ENCODE results near the gene H1-8.

The H1-8 gene

DNA sequence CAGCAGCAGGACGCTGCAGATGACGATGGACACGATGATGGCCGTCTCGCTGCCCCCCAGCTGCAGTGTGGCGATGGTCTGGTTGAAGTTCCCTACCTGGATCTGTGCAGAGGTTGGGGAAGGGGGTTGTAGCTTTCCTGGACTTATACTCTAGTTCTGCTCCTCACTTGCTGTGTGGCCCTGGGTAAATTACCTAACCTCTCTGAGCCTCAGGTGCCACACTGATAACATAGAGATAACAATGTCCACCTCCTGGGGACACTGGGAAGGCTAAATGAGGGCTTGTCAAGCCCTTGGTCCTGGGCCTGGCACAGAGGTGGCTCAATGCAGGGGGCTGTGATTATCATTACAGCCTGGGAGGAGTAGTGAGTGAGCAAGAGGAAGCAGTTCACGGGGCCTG, 26.9 kb downstream of the H1-8 start:
- no peak overlapping the region for H3K4me2 ChIP-seq (ENCODE audit: low read length)
- H3K9me3 ChIP-seq (replicated peaks; ENCODE audit: low read length) = no peaks in the 10 kb centered on the region
- H3K27me3 ChIP-seq (ENCODE audit: control insufficient read depth, insufficient read depth, low read length) = no peaks in the 10 kb centered on the region
- H3K9ac ChIP-seq (ENCODE audit: low read depth, low read length) = no peak overlapping the region
- H3K4me3 ChIP-seq (ENCODE audit: low read length) = no peak overlapping the region
- peaks cover 76% of the 10 kb centered on the region for H3K36me3 ChIP-seq (ENCODE audit: insufficient read depth, low read length)
- peaks cover 1% of the 10 kb centered on the region for H3K4me1 ChIP-seq (ENCODE audit: control insufficient read depth, insufficient read depth, low read length)

GRCh38 chr3:129571605-129572547, 28.9 kb downstream of the H1-8 start:
- Histone ChIP-seq H3K27me3 (ENCODE audit: control insufficient read depth, insufficient read depth, low read length) (no peaks in the 10 kb centered on the region), H3K9ac (ENCODE audit: low read depth, low read length) (no peak overlapping the region), H3K4me2 (ENCODE audit: low read length) (no peak overlapping the region), H3K4me3 (ENCODE audit: low read length) (no peak overlapping the region), H3K36me3 (ENCODE audit: insufficient read depth, low read length) (peaks cover 62% of the 10 kb centered on the region), H3K4me1 (ENCODE audit: control insufficient read depth, insufficient read depth, low read length) (no peaks in the 10 kb centered on the region), H3K9me3 (replicated peaks; ENCODE audit: low read length) (no peaks in the 10 kb centered on the region)

DNA sequence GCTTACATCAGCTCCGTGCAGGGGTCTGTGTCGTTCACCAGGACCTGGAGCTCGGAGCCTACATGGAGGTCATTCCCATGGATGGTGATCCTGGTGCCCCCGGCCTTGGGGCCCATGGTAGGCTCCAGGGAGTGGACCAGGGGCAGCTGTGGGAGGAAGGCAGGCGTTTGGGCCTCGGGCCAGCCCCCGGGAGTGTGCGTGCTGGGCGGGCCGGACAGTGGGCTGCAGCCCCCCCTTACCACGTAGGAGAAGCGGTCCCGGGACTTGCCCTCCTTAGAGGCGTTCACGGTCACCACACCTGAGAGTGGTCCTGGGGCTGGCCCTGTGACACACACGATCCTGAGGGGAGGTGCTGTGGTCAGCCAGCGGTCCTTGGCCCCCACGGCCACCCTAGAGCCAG, 29.6 kb downstream of the H1-8 start:
- H3K36me3 ChIP-seq (ENCODE audit: insufficient read depth, low read length) = peaks cover 57% of the 10 kb centered on the region
- H3K9ac ChIP-seq (ENCODE audit: low read depth, low read length) = no peak overlapping the region
- H3K27me3 ChIP-seq (ENCODE audit: control insufficient read depth, insufficient read depth, low read length) = no peaks in the 10 kb centered on the region
- no peak overlapping the region for H3K4me2 ChIP-seq (ENCODE audit: low read length)
- no peaks in the 10 kb centered on the region for H3K4me1 ChIP-seq (ENCODE audit: control insufficient read depth, insufficient read depth, low read length)
- no peaks in the 10 kb centered on the region for H3K9me3 ChIP-seq (replicated peaks; ENCODE audit: low read length)
- no peak overlapping the region for H3K4me3 ChIP-seq (ENCODE audit: low read length)

- no peaks in the 10 kb centered on the region for H3K9me3 ChIP-seq (replicated peaks; ENCODE audit: low read length)
- H3K4me3 ChIP-seq (ENCODE audit: low read length) = no peak overlapping the region
- no peaks in the 10 kb centered on the region for H3K4me1 ChIP-seq (ENCODE audit: control insufficient read depth, insufficient read depth, low read length)
- H3K4me2 ChIP-seq (ENCODE audit: low read length) = no peak overlapping the region
- H3K36me3 ChIP-seq (ENCODE audit: insufficient read depth, low read length) = peaks cover 62% of the 10 kb centered on the region
- no peaks in the 10 kb centered on the region for H3K27me3 ChIP-seq (ENCODE audit: control insufficient read depth, insufficient read depth, low read length)
- H3K9ac ChIP-seq (ENCODE audit: low read depth, low read length) = no peak overlapping the region
Measured at GRCh38 chr3:129573493-129573892, 30.5 kb downstream of the H1-8 start.

DNA sequence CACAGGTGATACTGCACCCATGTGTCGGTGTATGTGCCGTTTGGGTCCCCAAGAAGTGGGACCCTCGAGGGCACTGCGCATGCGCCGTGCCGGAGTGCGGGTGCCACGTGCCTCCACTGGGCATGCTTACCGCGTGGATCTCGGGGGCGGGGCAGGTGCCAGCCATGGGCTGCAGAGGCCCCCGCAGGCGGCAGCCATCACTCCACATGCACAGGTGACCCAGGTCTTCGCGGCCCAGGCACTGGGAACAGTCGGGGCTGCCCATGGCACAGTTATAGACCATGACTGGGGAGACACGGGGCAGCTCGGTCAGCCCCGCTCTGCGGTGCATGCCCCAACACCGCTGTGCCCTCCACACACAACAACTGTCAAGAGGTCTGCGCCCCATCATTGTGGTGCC, 31.2 kb downstream of the H1-8 start:
- peaks cover 67% of the 10 kb centered on the region for H3K36me3 ChIP-seq (ENCODE audit: insufficient read depth, low read length)
- no peak overlapping the region for H3K4me2 ChIP-seq (ENCODE audit: low read length)
- H3K4me3 ChIP-seq (ENCODE audit: low read length) = no peak overlapping the region
- H3K4me1 ChIP-seq (ENCODE audit: control insufficient read depth, insufficient read depth, low read length) = no peaks in the 10 kb centered on the region
- no peak overlapping the region for H3K9ac ChIP-seq (ENCODE audit: low read depth, low read length)
- no peaks in the 10 kb centered on the region for H3K27me3 ChIP-seq (ENCODE audit: control insufficient read depth, insufficient read depth, low read length)
- H3K9me3 ChIP-seq (replicated peaks; ENCODE audit: low read length) = no peaks in the 10 kb centered on the region

DNA sequence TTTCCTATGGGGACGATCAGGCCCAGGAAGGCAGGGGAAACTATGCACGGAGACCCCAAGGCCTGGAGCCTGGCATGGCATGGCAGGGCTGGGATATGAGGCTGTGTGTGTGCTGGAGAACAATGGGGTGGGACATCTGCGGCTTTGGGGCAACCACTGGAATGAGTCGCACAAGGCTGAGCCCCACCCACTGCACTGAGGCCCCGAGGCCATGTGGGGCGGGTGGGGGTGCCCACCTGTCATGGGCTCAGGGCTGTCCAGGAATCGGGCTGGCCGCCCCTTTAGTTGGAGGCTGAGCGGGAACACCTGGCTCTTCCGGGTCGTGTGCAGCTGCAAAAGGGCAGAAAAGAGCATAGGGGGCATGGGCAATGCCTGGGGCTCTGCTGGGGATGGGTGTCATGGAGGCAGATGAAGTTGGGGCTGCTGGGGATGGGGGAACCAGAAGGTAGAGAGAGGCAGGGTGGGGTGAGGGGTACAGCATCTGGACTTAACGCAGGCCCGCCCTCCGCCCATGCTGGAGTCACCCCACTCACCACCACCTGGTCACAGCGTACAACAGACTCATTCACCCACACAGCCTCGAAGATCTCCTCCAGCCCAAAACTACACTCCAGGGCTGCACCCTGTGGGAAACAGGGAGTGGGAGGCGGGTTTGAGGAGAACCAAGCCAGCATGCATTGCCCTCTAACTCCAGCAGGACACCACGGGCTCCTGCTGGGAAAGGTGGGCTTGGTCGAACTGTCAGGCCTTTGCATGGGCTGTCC, 32.4 kb downstream of the H1-8 start:
- no peaks in the 10 kb centered on the region for H3K4me1 ChIP-seq (ENCODE audit: control insufficient read depth, insufficient read depth, low read length)
- peaks cover 62% of the 10 kb centered on the region for H3K36me3 ChIP-seq (ENCODE audit: insufficient read depth, low read length)

GRCh38 chr3:129575997-129576384, 33.0 kb downstream of the H1-8 start:
- no peaks in the 10 kb centered on the region for H3K27me3 ChIP-seq (ENCODE audit: control insufficient read depth, insufficient read depth, low read length)
- H3K4me1 ChIP-seq (ENCODE audit: control insufficient read depth, insufficient read depth, low read length) = no peaks in the 10 kb centered on the region
- no peak overlapping the region for H3K4me3 ChIP-seq (ENCODE audit: low read length)
- H3K9me3 ChIP-seq (replicated peaks; ENCODE audit: low read length) = no peaks in the 10 kb centered on the region
- H3K4me2 ChIP-seq (ENCODE audit: low read length) = no peak overlapping the region
- H3K9ac ChIP-seq (ENCODE audit: low read depth, low read length) = no peak overlapping the region
- peaks cover 56% of the 10 kb centered on the region for H3K36me3 ChIP-seq (ENCODE audit: insufficient read depth, low read length)

More for the DNA sequence above, 32.4 kb downstream of the H1-8 start:
- Histone ChIP-seq H3K4me2 (ENCODE audit: low read length) (no peak overlapping the region), H3K4me3 (ENCODE audit: low read length) (no peak overlapping the region), H3K27me3 (ENCODE audit: control insufficient read depth, insufficient read depth, low read length) (no peaks in the 10 kb centered on the region), H3K9me3 (replicated peaks; ENCODE audit: low read length) (no peaks in the 10 kb centered on the region), H3K9ac (ENCODE audit: low read depth, low read length) (no peak overlapping the region)

- Histone ChIP-seq H3K4me1 (ENCODE audit: control insufficient read depth, insufficient read depth, low read length) (no peaks in the 10 kb centered on the region), H3K36me3 (ENCODE audit: insufficient read depth, low read length) (peaks cover 54% of the 10 kb centered on the region), H3K9me3 (replicated peaks; ENCODE audit: low read length) (no peaks in the 10 kb centered on the region), H3K4me3 (ENCODE audit: low read length) (no peak overlapping the region), H3K27me3 (ENCODE audit: control insufficient read depth, insufficient read depth, low read length) (no peaks in the 10 kb centered on the region), H3K9ac (ENCODE audit: low read depth, low read length) (no peak overlapping the region), H3K4me2 (ENCODE audit: low read length) (no peak overlapping the region)
Measured at GRCh38 chr3:129576514-129577352, 33.8 kb downstream of the H1-8 start.

DNA sequence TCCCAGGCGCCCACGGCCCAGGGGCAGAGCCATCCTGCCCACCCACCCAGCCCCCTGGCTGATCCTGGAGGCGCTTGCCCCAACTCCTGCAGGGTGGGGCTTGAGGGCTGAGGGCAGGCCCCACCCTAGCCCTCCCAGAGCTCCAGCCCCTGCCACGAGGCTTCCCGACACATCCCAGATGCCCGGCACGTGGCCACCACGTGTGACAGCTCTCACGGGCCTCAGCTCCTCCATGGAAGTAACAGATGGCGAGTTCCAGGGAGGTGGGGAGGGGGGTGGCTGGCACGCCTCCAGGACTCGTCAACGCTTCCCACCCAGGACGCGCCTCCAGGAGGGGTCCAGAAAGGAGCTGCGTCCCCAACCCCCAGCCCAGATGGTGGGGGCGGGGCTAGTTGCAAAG, 34.4 kb downstream of the H1-8 start:
- Histone ChIP-seq H3K9me3 (replicated peaks; ENCODE audit: low read length) (no peaks in the 10 kb centered on the region), H3K36me3 (ENCODE audit: insufficient read depth, low read length) (peaks cover 54% of the 10 kb centered on the region), H3K4me1 (ENCODE audit: control insufficient read depth, insufficient read depth, low read length) (no peaks in the 10 kb centered on the region), H3K27me3 (ENCODE audit: control insufficient read depth, insufficient read depth, low read length) (no peaks in the 10 kb centered on the region), H3K4me3 (ENCODE audit: low read length) (no peak overlapping the region), H3K4me2 (ENCODE audit: low read length) (no peak overlapping the region), H3K9ac (ENCODE audit: low read depth, low read length) (no peak overlapping the region)

DNA sequence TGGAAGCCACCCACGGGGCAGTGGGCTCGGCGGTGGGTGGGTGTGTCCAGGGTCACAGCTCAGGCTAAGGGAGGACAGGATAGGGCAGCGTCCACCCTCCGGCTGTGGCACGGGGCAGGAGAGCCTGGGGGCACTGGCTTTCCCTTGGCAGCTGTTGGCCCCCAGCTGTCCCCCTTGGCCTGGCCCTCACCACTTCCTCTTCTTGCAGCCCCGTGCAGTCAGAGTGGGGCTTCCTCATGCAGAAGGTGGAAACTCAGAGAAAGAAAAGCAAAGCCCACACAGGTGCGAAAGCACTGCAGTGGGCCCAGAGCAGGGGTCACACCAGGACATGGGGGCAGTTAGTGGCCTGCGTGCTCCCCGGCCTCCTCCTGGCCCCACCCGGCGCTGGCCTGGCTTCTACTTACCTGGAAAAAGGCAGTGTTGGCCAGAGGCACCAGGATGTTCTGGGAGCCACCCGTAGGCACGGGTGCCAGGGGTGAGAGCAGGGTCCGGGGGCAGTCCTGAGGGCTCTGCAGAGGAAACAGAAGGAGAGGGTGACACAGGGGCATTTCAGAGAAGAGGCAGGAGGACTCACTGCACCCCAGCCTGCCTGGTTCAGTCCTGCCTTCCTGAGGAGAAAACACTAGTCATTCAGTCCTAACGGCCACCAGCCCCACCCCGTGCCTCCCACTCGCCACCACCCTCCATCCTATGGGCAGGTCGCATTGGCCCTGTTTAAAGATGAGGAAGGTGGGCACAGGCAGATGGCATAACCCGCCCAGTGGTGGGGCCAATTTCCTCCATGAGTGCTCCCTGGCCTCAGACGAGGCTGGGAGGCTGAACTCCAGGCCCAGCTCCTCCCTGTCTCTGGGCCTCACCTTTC, 35.2 kb downstream of the H1-8 start:
- Histone ChIP-seq H3K27me3 (ENCODE audit: control insufficient read depth, insufficient read depth, low read length) (no peaks in the 10 kb centered on the region), H3K9ac (ENCODE audit: low read depth, low read length) (no peak overlapping the region), H3K4me2 (ENCODE audit: low read length) (no peak overlapping the region), H3K36me3 (ENCODE audit: insufficient read depth, low read length) (peaks cover 49% of the 10 kb centered on the region), H3K4me3 (ENCODE audit: low read length) (no peak overlapping the region), H3K4me1 (ENCODE audit: control insufficient read depth, insufficient read depth, low read length) (no peaks in the 10 kb centered on the region), H3K9me3 (replicated peaks; ENCODE audit: low read length) (no peaks in the 10 kb centered on the region)

Data from skeletal muscle satellite cell (primary cell).